ENCODE data around the gene PPP1R13L. TPM values are rescaled to one million over a fixed set of nuclear protein-coding genes. Genes with fewer than 3 reads are reported as not detected.

PPP1R13L gene, protein sequence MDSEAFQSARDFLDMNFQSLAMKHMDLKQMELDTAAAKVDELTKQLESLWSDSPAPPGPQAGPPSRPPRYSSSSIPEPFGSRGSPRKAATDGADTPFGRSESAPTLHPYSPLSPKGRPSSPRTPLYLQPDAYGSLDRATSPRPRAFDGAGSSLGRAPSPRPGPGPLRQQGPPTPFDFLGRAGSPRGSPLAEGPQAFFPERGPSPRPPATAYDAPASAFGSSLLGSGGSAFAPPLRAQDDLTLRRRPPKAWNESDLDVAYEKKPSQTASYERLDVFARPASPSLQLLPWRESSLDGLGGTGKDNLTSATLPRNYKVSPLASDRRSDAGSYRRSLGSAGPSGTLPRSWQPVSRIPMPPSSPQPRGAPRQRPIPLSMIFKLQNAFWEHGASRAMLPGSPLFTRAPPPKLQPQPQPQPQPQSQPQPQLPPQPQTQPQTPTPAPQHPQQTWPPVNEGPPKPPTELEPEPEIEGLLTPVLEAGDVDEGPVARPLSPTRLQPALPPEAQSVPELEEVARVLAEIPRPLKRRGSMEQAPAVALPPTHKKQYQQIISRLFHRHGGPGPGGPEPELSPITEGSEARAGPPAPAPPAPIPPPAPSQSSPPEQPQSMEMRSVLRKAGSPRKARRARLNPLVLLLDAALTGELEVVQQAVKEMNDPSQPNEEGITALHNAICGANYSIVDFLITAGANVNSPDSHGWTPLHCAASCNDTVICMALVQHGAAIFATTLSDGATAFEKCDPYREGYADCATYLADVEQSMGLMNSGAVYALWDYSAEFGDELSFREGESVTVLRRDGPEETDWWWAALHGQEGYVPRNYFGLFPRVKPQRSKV
- 10.9 and 12.9 TPM in 2 replicates for total RNA-seq

DNA sequence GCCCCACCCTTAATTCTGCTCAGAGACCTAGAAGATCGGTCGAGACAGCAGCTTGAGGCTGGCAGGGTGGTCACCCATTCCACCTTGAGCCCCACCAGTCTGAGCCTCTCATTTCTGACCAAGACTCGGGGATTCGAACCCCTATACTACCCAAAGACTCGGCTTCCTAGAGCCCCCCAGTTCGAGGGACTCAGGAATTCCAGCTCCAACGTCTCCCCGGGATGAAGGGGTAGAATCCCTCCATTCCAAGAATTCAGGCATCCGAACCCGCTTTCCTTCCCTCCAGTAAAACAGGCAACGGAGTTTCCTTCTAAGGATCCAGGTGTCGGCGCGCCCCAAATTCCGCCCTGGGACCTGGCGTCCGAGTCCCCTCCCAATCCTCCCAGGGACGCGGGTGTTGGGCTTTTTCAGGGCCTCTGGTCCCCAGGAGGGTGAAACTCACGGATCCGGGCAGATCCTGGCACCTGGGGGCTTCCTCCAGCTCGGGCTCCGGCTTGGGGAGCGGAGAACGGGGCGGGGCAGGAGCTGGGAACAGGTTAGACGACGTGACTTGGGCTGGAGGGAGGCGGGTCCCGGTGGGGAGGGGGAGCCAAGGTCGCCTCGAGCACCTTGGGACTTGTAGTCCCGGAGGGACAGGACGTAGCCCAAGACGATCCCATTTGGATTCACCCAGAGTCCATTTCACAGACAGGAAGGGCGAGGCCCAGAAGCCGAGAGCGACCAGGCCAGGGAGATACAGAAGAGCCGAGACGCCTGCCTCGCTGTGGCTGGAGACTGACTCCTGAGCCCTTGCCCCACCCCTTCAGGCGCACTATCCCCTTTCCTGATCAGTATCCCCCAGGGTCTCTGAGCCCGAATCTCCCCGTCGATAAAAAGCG, at the start of gene PPP1R13L:
Gene PPP1R13L, minus strand, starts transcription at position 513 of the 878 bp plus-strand sequence. CDS start 6,751 bp downstream, outside the sequence.
- intact Hi-C loops (cut with micrococcal nuclease): loop anchor here (1.0 to 10.0 kb wide), 4 partner anchors 34 to 312 kb away; partner anchors contain the start of genes ERCC2 and OPA3

DNA sequence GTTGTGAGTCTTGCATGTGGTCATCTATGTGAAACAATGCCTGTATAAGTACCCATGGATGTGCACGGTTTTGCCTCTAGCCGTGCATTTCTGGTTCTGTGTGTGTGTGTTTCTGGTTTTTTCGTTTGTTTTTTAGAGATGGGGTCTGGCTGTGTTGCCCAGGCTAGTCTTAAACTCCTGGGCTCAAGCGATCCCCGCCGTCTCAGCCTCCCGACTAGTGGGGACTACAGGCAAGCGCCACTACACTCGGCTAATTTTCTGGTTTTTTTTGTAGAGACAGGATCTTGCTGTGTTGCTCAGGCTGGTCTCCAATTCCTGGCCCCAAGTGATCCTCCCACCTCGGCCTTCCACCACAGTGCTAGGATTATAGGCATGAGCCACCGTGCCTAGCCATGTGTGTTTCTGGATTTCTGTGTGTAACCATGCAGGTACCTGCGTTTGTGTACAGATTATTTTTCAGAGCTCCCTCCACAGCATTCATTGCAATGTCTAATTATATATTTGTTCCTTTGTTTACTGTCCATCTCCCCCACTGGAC, 47.0 kb upstream of the PPP1R13L start:
- intact Hi-C loops (cut with micrococcal nuclease): loop anchor here (1.0 kb wide), 1 partner anchor 15 kb away; the partner anchor contains the start of gene FOSB

DNA sequence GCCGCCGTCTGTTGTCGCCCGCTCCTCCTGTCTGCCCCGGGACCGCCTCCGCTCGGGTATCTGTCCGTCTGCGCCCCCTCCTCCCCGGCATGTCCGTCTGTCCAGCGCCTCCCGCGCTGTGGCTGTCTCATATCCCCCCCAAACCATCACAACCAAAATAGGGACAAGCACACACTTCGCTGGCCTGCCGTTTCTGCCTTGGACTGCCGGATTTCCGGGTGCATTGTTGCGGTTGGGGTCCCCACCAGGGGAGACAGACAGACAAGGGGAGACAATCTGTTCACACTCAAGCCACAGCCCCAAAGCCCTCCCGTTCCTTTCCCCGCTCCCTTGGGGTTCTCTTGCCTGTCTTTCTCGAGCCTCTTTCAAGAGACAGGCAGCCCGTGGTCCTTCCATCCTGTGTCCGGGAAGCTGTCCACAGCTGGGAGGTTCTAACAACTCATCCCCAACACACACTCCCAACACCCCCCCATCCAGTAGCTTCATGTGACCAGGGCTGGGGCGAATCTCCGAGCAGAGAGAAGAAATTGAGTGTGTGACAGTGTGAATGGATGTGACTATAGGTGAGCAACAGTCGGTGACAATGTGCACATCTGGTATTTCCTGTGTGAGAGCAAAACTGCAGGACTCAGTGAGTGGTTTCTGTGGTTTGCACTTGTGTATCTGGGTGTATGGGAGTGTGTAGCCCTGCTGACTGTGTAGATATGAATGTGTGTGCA, 46.4 kb upstream of the PPP1R13L start:
- intact Hi-C loops (cut with micrococcal nuclease): loop anchor here (1.0 kb wide), 1 partner anchor 16 kb away; the partner anchor contains the start of gene FOSB

DNA sequence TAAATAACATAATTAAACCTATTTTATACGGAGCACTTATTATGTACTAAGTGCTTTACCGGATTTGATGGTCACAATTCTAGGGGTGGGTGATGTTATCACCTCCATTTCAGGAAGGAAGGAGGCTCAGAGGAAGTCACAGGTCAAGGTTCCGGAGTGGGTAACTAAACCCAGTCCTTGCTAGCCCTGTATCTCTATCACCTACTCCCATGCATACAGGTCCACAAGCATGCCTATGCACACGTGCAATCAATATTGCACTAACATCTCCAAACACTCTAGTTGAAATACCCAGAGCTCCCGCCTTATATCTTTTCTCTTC, 45.1 kb upstream of the PPP1R13L start:
- intact Hi-C loops (cut with micrococcal nuclease): loop anchor here (1.0 kb wide), 1 partner anchor 28 kb away; no protein-coding TSS in a partner anchor

DNA sequence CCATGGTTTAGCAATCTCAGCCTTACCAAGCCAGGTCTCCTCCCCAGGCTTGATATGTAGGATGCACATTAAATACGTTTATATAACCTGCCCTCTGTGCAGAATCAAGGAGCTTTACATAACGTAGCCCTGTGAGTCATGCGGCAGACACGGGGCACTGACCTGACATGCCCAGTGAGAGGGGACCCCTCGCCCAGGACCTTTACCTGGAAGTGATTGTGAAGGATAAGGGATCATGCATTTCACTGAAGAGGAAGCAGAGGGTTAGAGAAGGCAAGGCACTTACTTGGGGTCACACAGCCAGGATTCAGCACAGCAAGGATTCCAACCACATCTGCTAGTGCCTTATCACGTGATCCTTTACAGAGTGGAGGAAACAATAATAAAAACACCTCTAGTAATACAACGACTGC, 44.0 kb upstream of the PPP1R13L start:
- intact Hi-C loops (cut with micrococcal nuclease): no loop called here

DNA sequence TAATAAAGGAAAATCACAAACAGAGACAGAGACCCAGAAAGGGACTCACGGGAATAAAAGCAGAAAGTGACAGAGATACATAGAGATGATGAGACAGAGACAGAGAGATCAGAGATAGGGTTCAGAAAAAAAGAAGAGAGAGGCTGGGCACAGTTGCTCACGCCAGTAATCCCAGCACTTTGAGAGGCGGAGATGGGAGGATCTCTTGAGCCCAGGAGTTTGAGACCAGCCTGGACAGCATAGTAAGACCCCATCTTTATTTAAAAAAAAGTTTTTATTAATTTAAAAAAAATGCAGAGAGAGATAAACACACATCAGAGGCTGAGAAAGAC, 43.5 kb upstream of the PPP1R13L start:
- intact Hi-C loops (cut with micrococcal nuclease): no loop called here

DNA sequence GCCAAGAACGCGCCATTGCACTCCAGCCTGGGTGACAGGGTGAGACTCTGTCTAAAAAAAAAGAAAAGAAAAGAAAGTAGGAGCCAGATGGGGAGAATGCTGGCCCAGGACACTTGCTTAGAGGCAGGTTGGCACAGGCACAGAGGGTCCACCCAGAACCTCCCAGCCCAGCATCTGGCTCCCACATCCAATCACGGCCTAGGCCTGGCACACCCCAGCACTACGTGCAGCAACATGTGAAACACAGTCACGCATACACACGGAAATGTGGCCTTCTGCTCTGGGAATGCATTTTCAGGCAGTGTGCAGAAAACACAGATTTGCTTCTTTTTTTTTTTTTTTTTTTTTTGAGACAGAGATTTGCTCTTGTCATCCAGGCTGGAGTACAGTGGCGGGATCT, 42.1 kb upstream of the PPP1R13L start:
- intact Hi-C loops (cut with micrococcal nuclease): no loop called here

DNA sequence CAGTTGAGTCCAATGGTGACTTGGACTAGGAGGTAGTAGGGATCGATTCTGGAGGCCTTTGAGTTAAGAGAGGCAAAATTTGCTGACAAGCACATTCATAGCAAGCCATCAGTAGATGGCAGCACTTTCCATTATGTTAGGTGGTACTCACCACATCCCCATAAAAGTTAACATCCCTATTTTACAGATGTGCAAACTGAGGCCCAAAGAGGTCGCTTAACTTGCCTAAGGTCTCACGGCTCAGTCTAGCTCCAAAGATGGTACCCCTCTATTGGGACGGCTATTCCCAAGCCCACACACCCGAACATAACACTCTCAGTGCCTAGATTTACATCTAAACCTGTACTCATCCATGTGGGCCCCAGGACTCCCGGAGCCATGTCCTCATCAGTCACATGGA, 41.4 kb upstream of the PPP1R13L start:
- intact Hi-C loops (cut with micrococcal nuclease): no loop called here

DNA sequence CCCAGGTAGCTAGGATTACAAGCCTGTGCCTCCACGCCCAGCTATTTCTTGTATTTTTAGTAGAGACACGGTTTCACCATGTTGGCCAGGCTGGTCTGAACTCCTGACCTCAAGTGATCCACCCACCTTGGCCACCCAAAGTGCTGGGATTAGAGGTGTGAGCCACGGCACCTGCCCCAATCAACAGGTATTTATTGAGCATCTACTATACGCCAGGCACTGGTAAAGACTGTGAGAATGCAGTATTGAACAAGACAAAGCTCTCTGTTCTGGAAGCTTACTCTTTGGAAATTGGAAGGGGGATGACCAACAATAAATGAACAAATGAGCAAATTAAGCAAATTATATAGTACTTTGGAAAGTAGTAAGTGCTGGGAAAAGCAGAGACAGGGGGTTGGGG, 40.3 kb upstream of the PPP1R13L start:
- intact Hi-C loops (cut with micrococcal nuclease): no loop called here

DNA sequence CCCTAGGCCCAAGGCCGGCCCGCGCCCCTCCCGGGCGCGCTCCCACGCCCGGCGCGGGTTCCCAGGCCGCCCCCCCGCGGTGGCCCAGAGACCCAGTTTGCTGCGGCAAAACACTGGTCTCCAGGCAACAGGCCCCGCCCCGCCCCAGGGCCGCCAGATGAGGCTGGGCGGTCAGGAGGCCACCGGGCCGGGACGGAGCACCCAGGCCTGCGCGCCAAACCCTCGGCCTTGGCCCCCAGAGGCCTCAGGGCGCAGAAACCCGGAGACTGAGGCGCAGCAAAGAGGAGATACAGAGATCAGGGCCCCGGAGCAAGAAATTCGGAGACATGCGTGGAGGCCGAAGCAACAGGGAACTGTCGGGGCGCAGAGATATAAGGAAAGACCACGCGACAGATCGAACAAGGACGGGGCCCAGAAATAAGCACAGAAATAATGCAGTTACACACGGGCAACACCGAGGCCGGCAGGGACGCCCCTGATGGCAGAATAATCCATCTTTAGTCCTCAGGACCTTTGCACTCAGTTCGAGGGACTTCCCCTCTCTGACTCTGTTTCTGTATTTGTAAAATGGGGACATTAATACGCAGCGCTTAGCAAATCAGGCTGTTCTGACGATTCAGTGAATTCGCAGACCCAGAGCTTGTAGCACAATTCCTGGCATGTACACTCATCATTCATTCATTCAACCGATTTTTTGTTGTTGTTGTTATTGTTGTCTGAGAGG, 39.6 kb upstream of the PPP1R13L start:
- intact Hi-C loops (cut with micrococcal nuclease): no loop called here

DNA sequence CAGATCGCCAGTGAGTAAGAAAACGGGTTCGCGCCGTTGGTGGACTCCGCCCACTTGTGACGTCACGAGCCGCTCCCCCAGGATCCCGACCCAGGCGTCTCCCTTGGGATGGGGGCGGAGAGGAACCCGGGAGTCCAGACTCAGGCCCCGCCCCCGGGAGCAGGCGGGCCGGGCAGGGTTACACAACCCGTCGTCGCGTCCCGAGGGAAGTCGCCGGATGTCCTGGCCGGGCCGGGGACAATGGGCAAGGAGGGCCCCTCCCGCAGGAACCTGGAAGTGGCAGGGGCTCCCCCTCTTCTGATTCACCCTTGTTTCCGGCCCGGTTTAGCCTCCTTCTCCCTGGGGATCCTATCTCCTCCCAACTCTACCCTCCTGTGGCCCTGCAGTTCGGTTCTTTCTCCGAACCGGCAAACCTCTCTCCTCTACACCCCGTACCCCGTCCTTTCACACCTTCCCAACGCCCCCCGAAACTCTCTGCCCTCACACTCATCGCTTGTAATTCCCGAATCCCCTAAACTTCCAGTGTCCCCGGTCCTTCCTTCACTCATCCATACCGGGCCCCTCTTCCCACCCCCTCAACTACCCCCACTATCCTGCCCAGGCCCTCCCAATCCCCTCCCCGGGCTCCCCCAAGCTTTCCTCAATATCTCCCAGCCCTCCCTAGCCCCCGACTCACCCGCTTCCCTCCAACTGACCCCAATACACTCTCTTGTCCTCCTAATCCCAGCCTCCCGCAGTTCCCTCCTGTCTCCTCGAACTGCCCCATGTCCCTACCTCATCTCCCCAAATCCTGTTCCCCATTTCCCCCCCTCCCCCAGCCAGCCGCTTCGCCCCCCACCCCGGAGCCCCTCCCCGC, 38.8 kb upstream of the PPP1R13L start:
- intact Hi-C loops (cut with micrococcal nuclease): loop anchor here (2.0 kb wide), 1 partner anchor 199 kb away; no protein-coding TSS in a partner anchor

DNA sequence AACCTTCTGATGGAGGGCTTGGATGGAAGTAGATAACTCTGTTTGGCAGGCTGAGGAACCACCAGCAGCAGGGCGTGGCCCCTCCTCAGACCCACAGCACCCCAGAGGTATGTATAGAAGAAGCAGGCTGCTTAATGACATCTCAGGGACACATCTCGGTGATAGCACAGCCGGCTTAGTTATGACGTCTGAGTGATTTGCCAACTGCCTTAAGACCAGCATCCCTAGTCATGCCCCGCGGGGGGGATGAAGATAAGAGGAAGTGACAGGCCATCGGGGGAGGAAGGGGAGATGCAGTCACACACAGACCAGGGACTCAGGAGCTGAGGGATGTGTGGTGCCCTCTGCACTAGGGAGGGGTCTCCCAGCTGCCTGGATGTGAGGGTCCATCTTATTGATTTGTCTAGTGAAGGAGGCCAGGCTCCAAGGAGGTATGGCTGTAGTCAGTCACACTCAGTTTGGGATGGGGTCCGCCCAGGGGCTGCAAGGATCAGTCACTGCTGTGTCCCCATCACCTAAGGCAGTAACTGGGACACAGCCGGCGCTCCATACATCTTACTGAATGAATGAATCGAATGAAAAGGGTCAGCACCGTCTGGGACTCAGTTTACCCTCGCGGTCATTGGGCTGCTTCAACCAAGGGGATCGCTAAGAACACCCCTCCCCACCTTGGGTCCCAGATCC, 38.1 kb upstream of the PPP1R13L start:
- intact Hi-C loops (cut with micrococcal nuclease): loop anchor here (2.0 kb wide), 1 partner anchor 200 kb away; no protein-coding TSS in a partner anchor

DNA sequence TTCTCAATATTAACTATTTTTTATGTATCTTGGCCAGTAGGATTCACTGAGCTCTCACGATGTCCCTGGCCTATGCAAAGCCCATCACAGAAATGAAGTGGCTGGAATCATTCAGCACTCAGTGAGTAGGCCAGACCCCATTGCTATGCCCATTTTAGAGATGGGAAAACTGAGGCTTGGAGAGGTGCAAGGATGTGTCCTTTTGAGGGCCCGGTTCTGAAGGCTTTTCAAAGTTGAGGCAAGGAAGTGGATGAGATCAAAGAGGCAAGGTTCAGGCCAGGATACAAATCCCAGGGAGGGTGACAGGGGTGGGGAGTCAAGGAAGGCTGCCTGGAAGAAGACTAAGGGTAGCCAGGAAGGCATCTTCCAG, 37.5 kb upstream of the PPP1R13L start:
- intact Hi-C loops (cut with micrococcal nuclease): loop anchor here (2.0 kb wide), 1 partner anchor 200 kb away; no protein-coding TSS in a partner anchor

DNA sequence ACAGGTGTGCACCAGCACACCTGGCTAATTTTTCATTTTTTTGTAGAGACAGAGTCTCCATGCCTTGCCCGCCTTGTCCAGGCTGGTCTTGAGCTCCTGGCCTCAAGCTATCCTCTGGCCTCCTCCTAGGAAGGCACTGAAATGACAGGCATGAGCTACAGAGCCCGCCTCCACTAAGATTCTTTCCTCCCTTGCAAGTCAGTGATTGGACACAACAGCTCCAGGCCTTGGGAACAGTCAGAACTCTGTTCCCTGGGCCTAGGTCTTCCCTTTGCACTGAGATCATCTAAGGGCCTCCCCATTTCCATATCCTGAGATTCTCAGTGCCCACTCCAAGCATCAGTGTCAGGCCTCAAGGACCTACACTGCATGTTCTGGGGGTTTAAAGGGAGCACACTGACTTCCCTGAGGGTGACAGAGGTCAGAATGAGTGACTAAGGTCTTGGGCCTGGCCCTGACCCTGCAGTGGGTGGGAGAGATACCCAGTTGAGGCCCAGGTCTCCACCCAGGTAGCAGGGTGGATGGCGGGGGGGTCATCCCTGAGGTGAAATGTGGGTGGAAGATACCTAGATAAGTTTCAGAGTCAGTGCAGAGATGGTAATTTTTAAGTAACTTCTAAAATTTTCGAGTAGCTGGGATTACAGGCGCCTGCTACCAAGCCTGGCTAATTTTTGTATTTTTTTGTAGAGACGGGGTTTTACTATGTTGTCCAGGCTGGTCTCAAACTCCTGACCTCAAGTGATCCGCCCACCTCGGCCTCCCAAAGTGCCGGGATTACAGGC, 36.2 kb upstream of the PPP1R13L start:
- intact Hi-C loops (cut with micrococcal nuclease): no loop called here

DNA sequence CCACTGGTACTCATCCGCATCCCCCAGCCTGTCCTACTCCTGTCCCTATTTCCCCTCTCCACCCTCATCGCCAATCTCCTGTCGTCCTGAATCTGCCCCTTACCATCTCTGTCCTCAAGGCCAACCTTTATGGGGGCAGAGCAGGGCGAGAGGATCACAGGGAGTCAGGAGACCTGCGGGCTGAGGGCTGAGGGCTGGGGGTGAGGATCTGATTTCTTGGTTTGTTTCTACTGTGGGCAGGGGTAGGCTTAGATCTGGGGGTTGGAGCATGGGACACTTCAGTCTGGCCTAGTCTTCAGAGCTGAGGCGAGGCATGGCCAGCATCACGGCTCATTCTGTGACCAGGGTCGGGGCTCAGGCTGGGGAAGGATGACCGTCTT, 35.4 kb upstream of the PPP1R13L start:
- intact Hi-C loops (cut with micrococcal nuclease): no loop called here

DNA sequence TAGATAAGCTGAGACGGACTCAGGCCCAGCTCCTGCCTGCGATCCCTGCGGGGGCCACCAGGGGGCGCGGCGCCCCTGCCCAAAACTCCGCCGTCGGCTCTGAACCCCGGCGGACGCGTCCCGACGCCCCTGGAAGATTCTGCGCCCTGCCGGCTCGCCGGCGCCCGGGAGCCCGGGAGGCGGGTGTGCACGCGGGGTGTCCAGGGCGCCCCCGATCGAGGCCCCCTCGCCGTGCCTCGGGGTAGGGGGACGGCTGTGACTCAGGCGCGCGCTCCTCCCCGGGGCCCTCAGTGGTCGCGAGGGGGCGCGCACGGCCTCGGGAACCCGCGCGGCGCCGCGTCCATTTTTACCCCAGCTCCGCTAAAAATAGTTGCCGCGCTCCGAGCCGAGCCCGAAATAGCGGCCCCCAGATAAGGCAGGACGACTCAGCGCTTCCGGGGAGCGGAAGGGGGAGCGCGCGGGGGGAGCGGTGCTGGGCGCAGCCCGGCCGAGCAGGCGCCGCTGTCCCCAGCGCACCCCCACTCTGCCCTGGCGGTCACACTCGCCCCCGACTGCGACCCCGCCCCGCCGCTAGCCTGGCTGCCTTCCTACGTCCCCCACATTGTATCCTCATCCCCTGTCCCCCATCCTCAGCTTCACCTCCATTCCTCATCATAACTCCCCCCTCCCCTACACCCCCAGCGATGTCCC, 34.8 kb upstream of the PPP1R13L start:
- intact Hi-C loops (cut with micrococcal nuclease): loop anchor here (1.0 to 10.0 kb wide), 2 partner anchors 39 to 145 kb away; partner anchors contain the start of gene OPA3

DNA sequence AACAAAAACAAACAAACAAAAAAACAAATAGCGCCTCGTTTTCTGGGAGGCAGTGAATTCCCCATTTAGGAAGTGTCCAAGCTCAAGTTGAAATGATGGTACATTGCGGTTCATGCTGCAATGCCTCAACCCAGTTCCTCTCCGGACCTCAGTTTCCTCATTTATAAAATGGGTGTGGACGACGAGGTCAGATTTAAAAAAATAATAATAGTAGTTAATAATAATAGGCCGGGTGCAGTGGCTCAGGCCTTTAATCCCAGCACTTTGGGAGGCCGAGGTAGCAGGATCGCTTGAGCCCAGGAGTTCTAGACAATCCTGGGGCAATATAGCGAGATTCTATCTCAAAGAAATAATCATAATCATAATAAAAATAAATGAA, 34.3 kb upstream of the PPP1R13L start:
- intact Hi-C loops (cut with micrococcal nuclease): loop anchor here (1.0 to 10.0 kb wide), 2 partner anchors 39 to 146 kb away; partner anchors contain the start of gene OPA3
